NCI-H1105 (cell line): ENCODE measurements around the gene KIF26B.
"Not testable (repeated sequence)": the region's sequence is repeated elsewhere in the genome, so short reads cannot be mapped to it uniquely, and the experiment has no call there.

Experiments used
- DNase-seq: peaks from one replicate; lab custom pipeline; 2025; lab: John Stamatoyannopoulos, UW

KIF26B gene

DNA sequence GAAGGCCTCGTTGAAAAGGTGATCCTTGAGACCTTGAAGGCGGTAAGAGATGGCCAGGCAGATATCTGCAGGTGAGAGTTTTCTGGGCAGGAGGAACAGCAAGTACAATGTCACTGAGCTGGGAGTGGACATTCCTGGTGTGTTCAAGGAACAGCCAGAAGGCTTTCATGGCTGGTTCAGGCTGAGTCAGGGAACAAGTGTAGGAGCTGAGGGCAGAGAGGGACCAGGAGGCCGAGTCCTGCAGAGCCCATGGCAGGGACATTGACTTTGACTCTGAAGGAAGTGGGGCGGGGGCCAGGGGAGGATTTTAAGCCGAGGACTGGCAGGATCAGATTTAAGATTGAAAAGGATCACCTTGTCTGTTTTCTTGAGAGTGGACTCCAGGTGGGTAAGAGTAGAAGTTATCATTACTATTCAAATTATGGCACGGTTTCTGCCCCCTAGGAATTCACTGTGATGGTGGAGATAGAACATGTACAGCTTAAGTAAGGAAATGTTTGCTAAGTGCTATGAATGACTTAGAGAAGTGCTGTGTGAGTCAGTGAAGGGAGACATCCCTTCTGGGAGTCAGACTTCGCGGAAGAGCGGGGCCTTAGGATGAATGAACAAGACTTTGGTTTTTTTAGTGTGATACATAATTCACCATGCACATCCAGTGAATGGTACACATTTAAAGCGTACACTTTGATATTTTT is 202.3 kb downstream of the KIF26B start:
- DNase-seq, result no peak

DNA sequence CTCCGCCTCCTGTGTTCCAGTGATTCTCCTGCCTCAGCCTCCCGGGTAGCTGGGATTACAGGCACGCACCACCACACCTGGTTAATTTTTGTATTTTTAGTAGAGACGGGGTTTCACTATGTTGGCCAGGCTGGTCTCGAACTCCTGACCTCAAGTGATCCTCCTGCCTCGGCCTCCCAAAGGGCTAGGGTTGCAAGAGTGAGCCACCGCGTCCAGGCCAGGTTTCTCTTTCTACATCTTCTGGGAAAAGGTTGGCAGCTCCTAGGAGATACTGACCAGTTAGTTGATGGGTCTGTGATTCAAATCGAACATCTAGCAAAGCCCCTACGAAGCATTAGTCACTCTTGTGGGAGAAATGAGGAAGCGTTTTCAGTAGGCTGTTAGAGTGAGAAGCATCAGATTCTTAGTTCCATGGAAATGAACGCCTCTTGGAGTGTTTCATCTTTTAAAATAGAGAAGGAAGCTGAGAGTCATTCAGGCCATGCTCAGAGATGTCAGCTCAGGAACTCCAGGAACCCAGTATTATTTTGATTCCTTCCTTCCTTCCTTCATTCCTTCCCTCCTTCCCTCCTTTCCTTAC is 204.4 kb downstream of the KIF26B start:
- DNase-seq, result not testable (repeated sequence)

DNA sequence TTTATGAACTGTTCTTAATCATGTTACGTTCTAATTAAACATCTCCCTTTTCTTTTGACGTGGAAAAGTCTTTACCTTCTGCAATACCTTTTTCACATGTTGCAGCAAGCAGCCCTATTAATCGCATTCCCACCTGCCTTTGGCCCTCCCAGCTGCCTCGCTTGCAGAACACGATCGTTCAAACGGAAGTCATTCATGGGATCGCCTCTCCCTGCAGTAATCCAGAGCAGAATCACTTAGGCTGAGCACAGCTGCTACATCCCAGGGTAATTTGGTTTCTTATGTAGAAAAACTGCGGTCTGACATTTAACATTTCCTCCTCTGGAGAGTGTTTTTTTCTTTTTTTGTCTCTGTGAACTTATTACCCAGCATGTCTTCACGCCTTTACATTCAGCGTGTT is 206.3 kb downstream of the KIF26B start:
- DNase-seq, result no peak

GRCh38 chr1:245361951-245362350 is 207.2 kb downstream of the KIF26B start:
- no peak for DNase-seq

GRCh38 chr1:245363461-245364200 is 208.8 kb downstream of the KIF26B start:
- DNase-seq, result no peak

DNA sequence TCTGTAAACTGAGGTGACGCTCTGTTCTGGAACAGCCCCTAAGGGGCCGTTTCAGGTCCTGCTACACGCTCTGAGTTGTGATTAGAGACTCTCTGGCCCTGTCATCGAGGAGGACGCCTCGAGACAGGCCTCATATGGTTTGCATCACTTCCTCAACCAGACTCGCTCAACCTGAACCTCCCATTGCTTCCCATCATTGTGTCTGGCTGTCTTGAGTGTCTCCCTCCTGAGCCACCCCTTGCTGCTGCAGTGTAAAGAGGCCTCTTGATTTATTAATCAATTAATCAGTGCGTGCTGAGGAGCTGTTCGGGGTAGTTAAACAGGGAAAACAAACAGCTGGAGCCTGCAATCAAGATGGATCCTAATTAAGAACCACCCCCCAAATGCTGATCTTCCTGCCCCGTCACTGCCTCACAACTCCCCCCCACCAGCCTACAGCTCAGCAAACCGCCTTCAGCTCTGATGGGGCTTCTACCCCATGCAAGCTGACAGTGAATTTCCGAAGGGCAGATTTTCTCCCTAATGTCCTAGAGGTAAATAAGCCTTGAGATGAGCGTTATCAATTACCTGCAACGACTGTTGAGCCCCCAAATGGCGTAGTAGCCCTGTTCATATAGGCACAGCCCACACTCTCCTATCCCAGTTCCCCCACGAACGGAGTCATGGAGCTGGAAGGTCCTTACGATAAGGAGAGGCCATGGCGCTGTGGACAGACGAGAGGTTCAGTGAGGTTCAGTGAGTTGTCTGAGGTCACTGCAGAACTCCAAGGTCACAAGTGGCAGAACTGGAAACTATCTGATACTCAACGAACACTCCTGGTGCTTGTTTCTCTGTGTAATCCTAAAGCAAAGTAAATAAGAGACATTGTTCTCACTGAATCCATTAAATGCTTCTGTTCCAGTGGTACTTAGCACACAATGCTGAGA is 210.6 kb downstream of the KIF26B start:
- DNase-seq, result no peak

DNA sequence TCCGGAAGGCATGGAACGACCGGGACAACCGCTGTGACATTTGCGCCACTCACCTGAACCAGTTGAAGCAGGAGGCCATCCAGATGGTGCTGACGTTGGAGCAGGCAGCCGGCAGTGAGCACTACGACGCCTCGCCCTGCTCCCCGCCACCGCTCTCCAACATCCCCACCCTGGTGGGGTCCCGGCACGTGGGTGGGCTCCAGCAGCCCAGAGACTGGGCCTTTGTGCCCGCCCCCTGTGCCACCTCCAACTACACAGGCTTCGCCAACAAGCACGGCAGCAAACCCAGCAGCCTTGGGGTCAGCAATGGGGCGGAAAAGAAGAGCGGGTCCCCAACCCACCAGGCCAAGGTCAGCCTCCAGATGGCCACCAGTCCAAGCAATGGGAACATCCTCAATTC is 212.1 kb downstream of the KIF26B start:
- no peak for DNase-seq

DNA sequence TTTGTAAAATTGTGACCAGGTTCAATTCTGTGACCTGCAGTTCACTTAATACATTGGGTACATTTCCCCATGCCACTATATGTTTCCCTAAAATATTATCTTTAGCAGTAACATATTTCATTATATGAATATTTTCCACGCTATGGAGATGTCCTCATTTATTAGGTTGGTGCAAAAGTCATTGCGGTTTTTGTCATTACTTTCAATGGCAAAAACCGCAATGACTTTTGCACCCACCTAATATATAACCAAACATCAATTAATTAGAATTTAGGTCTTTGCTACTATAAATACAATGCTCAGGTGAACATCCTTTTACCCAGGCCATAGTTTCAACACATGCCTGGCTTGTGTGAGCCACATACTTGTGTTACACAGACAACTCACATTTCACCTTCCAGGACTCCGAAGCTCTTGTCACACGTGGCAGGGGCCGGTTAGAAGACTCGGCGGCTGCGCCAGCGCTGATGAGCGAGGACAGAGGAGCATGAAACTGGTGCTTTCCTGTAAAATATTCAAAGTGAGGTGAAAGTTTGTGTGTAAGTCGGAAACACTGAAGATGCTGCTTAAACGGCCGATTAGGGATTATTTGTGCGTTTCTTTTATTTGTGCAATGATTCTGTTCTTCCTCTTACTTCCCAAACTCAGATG is 215.5 kb downstream of the KIF26B start:
- no peak for DNase-seq

GRCh38 chr1:245370905-245371581 is 216.3 kb downstream of the KIF26B start:
- peak; percentile 7 for DNase-seq

GRCh38 chr1:245373131-245373530 is 218.3 kb downstream of the KIF26B start:
- no peak for DNase-seq

DNA sequence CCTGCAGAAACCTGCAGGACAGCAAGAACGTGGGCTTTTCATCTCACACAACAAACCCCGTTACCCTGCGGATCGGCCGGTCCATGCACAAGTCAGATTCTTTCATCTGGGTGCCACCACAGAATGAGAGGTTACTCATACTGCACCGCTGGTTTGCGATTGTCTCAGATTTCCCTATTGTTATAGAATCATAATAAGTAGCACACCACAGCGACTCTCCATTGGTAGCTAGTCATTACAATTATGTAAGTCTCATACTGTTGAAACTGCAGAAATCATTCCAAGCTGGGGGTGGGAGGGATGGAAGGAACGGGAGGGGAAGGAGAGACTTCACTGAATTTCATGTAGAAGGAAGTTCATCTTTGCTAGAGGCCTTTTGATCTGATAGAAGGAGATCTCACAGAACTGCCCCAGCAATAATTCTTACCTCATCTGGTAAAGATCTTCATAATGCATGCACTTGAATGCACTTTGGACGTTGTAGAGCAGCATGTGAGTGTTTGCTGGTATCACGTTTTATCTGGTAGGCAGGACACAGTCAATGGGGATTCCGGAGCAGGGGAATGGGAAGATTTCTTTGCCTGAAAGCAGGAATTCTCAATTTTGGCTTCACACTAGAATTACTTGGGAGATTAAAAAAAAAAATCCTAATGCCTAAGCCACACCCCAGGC is 221.1 kb downstream of the KIF26B start:
- DNase-seq, result no peak

- DNase-seq, result no peak
Measured at GRCh38 chr1:245377854-245378253, 223.1 kb downstream of the KIF26B start.

DNA sequence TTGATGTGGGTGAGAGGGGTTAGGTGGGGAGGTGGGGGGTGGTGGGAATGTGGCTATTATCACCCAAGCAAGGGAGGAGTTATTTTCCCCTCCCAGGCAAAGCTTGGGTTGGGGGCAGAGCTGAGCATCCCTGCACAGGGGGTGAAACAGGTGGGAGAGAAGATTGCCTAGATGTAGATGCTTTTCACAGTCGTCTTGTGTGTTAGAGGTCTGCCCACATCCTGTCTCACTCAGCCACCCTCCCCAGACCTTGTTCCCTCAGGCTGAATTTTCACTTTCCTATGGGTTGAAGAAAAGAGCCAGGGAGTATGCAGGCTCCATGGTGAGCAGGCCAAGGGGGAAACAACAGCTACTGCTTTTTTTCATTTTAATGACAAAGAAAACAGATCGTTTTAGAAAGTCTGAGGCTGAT is 223.5 kb downstream of the KIF26B start:
- no peak for DNase-seq

- DNase-seq, result no peak
Measured at GRCh38 chr1:245378745-245379144, 224.0 kb downstream of the KIF26B start.

DNA sequence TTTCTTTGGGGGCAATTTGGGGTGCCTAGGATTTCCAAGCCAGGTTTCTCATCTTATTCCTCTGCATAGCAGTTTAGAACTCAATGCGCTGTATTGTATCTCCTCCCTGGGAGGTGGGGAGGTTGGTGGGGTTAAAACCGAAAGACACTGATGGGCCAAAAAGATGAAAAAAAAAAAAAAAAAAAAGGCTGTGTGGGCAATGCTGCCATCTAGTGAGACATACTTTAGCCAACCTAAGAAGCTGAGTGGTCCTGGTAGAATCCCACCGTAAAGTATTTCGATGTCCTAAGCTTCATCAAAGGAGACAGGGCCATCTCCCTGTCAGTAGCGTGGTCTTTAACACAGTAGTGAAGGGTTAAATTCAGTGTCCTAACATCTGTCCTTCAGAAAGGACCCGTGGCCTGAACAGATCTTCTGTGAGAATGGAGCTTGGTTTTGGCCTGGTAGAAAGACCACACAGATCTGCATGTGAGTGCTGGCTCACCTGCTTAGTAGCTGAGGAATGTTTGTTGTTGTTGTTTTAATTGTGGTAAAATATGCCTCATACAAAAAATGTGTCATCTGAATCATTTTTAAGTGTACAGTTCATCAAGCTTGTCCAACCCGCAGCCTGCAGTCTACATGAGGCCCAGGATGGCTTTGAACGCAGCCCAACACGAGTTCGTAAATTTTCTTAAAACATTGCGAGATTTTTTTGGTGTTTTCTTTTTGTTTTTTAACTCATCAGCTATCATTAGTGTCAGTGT is 226.2 kb downstream of the KIF26B start:
- no peak for DNase-seq

DNA sequence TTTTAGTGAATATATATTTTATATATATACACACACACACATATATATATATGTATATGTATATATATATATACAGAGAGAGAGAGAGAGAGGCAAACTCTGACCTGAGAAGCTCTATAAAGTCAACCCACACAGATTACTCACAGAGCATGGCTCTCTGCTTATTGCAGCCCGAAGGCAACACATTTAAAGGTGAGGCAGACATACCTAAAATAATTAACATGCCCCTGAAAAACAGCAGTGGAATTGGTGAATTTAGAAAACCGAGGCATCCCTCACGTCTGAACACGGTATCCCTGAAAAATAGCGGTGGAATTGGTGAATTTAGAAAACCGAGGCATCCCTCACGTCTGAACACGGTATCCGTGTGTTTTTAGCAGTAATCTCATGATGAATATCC is 228.2 kb downstream of the KIF26B start:
- DNase-seq, result no peak

DNA sequence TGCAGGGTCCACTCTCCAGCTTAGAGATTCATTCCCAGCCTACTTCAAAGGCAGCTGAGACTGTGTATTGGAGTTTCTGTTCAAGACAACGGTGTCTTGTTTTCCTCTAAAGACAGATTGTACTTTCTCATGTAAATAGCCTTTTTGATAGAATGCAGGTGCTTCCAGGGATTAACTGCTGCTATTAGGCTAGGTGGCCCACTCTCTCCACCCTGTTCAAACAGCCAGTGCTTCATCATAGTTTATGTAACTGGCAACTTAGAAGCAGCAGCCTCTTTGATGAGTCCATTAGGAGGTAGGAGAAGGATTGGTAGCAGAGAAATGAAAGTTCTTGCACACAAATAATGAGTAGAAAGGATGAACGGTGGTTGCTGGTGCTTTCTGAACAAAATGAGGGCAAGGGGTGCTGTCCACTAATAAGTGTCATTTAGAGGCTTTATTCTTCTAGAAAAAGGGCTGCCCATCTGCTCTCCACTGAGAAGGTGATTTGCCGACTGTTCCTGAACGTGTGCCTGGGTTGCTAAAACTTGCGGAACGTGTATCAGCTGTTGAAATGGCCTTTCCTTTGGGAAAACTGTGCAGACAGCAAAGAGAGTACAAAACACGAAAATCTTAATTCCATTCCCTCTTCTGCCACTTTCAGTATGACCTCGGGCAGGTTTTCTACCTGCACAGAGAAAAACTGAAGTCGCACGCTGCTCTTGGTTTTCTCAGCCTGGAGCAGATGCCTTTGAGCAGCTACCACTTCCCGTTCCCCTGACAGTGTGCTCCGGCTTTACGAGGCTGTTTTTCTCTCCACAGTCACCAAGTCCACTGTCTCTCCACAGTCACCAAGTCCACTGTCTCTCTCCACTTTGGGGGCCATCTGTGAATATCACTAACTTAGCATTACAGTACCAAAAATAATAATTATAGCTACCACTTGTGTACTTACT is 228.9 kb downstream of the KIF26B start:
- no peak for DNase-seq

DNA sequence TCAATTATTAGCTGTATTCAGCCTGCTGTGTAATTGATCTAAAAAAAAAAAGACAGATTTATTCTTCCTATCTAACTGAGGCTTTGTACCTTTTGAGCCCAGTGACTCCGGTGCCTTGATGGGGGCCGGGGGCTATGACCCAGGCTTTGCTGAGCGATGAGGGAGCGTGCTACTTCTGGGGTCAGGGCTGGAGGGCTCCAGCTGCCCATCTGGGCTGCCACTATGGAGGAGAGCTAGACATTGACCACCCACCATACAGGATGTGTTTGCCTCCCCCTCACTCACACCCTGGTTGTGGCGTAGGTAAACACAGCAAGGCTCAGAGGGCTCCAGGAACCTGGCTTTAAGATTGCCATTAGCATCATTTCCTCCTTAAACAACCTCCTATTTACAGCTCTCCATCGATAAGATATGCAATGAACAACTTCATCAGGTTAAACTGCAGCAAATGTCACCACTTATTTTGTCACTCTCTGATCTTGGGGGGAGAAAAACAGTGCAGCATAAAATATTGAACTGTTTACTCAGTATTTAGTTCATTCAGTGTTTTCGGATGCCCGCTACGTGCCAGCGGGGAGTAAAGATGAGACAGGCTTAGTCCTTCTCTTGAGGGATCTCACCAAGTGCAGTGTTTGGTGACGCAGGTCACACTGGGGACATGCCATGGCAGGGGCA is 231.6 kb downstream of the KIF26B start:
- DNase-seq, result no peak
